K562 (cell line): ENCODE measurements around the gene DYTN. TPM values are rescaled to one million over a fixed set of nuclear protein-coding genes. Genes with fewer than 3 reads are reported as not detected.
A peak's percentile ranks its signal among the peaks of the same experiment; 100 is the strongest.

ENCODE experiments used
- AFF1 ChIP-seq, 2 experiments: fragments of 450-650 bp; IDR thresholded peaks; 2 replicates each; pipeline ENCODE4 v1.6.1; 2018; ENCODE audit warnings: mild to moderate bottlenecking in 2 of 2, low read depth in 1 of 2; ENCODE audit not compliant: partially characterized antibody in 2 of 2
- MNT ChIP-seq, 2 experiments: fragments of 450-650 bp; conservative IDR thresholded peaks; 2 replicates each; pipeline ENCODE4 v1.6.1; 2017; ENCODE audit warnings: mild to moderate bottlenecking in 2 of 2, moderate library complexity in 2 of 2
- POLR2H ChIP-seq: IDR thresholded peaks from 2 replicates; pipeline ENCODE4 v1.6.1; 2016; ENCODE audit warnings: missing genetic modification characterization, low read depth, mild to moderate bottlenecking, control low read depth, missing compliant biosample characterization, moderate library complexity
- ZBTB40 ChIP-seq, 2 experiments: fragments of 450-650 bp in 1 of 2; sonication (generic) in 1 of 2; formaldehyde crosslinking in 1 of 2; IDR thresholded peaks; 2 replicates each; pipeline versions ENCODE4 v1.7.1 to v1.9.0; 2016 to 2022; ENCODE audit warnings: inconsistent platforms in 1 of 2, mild to moderate bottlenecking in 1 of 2, missing genetic modification reagents in 1 of 2
- ZNF316 ChIP-seq: fragments of 450-650 bp; IDR thresholded peaks from 2 replicates; pipeline ENCODE4 v1.6.1; 2016
- ZNF408 ChIP-seq: fragments of 250-450 bp; sonication (Bioruptor Pico); IDR thresholded peaks from 2 replicates; pipeline ENCODE4 v1.4.0; 2020; ENCODE audit warnings: low read depth, mild to moderate bottlenecking, moderate library complexity
- polyA plus RNA-seq, 8 experiments: library from polyadenylated mRNA; depleted of rRNA in 4 of 8; stranded (reverse) in 5 of 8; unstranded in 3 of 8; fragments of >200 nt; fragmentation: Nextera tagmentation in 2 of 8; fragmentation: Illumina TruSeq in 1 of 8; extraction: Ambion mirVana in 2 of 8; extraction: Trizol in 1 of 8; gene quantifications; 2 replicates each; pipeline versions ENCODE4 v1.2.1 to v1.2.3, GENCODE V29; 2011 to 2014; ENCODE audit warnings: inconsistent platforms in 1 of 8, missing spikeins in 1 of 8
- total RNA-seq, 7 experiments: library from RNA; depleted of rRNA in 6 of 7; stranded (reverse); fragments of >200 nt in 6 of 7; fragmentation: Illumina TruSeq in 2 of 7; extraction: Trizol in 2 of 7; gene quantifications; 2 replicates each; pipeline versions ENCODE4 v1.2.1 to v1.2.3, GENCODE V29; 2011 to 2021; ENCODE audit warnings: low replicate concordance in 1 of 7
- TF ChIP-seq, protein P1 (sequence below): fragments of 450-650 bp; IDR thresholded peaks from 2 replicates; pipeline ENCODE4 v1.7.1; 2018; ENCODE audit warnings: mild to moderate bottlenecking, low read depth; ENCODE audit not compliant: partially characterized antibody

DYTN gene
- total and polyA plus RNA-seq, 9 of the 15 experiments (the other 6 are each of a cell fraction or from before 2014, with no cell fraction given): not detected

DNA sequence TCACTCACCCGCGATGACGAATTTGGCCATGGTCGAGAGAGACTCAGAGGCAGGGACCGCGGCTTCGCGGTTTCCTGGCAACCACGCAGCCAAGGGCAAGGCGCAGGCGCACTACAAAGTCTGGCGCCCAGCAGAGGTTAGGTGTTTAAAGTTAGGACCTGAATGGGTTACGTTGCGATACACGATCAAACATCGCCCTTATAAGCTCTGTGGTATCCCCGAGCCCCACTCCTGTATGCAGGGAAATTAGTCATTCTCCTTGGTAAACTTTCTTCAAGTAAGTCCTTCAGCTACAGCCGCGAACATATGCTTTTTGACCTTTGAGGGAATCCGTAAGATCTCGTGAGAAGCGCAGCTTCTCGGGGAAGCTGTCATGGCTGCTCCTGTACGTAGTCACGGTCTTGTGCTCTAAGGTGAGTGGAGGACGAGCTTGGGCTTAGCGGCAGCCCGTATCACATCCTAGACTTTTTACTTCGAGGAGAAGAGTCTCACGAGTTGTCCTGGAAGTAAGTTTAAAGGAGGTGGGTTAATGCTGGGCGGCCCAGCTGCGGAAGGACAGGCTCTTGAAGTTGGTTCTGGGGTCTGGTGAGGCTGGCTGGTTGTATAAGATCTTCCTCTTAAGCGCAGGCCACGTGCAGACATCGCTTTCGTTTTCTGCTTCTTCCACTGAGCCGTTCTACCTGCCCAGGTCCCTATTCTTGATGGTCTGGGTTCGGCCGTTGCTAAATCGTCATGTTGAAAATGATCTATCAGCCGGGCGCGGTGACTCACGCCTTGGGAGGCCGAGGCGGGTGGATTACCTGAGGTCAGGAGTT, 47.3 kb upstream of the DYTN start, which contains the start of the genes FASTKD2 and MDH1B (continued):
- peak; percentile 26; the same call in 1 of the 2 replicates for TF ChIP-seq ZBTB40 (IDR thresholded peaks at IDR 0.05)
- TF ChIP-seq ZBTB40 (CRISPR knock-in tag; IDR thresholded peaks at IDR 0.05): no peak
- no peak for TF ChIP-seq ZNF408 (CRISPR knock-in tag)
- peak in 1 of 2 experiments; percentile 36 for TF ChIP-seq AFF1 (IDR thresholded peaks at IDR 0.05; ENCODE audit: low read depth in 1 of 2, partially characterized antibody in 2 of 2)
- TF ChIP-seq, protein P1, sequence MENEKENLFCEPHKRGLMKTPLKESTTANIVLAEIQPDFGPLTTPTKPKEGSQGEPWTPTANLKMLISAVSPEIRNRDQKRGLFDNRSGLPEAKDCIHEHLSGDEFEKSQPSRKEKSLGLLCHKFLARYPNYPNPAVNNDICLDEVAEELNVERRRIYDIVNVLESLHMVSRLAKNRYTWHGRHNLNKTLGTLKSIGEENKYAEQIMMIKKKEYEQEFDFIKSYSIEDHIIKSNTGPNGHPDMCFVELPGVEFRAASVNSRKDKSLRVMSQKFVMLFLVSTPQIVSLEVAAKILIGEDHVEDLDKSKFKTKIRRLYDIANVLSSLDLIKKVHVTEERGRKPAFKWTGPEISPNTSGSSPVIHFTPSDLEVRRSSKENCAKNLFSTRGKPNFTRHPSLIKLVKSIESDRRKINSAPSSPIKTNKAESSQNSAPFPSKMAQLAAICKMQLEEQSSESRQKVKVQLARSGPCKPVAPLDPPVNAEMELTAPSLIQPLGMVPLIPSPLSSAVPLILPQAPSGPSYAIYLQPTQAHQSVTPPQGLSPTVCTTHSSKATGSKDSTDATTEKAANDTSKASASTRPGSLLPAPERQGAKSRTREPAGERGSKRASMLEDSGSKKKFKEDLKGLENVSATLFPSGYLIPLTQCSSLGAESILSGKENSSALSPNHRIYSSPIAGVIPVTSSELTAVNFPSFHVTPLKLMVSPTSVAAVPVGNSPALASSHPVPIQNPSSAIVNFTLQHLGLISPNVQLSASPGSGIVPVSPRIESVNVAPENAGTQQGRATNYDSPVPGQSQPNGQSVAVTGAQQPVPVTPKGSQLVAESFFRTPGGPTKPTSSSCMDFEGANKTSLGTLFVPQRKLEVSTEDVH: no peak
- TF ChIP-seq ZNF316: no peak
- peak; percentile 69; the same call in 1 of the 2 replicates for TF ChIP-seq POLR2H (tag)
- TF ChIP-seq MNT (conservative IDR thresholded peaks at IDR 0.05): peak; percentile 56 to 75
